GM21360 (cell line): ENCODE data around the gene RTP5.

Experiments
- ATAC-seq: cut with Tn5 transposase; IDR thresholded peaks from one replicate; pipeline ENCODE4 v1.9.1; 2021; ENCODE audit warnings: mild to moderate bottlenecking, moderate library complexity; ENCODE audit not compliant: unreplicated experiment

RTP5 gene

GRCh38 chr2:241885946-241886643, 16.6 kb downstream of the RTP5 start:
- ATAC-seq: no peak

GRCh38 chr2:241886840-241887447, 17.4 kb downstream of the RTP5 start:
- ATAC-seq: no peak

GRCh38 chr2:241887806-241888522, 18.4 kb downstream of the RTP5 start:
- no peak for ATAC-seq

- no peak for ATAC-seq
Observed at GRCh38 chr2:241888641-241889040, 19.1 kb downstream of the RTP5 start.

GRCh38 chr2:241890524-241891235, 21.2 kb downstream of the RTP5 start:
- ATAC-seq: no peak

- no peak for ATAC-seq
Observed at GRCh38 chr2:241891315-241891987, 21.9 kb downstream of the RTP5 start.

- ATAC-seq: no peak
Observed at GRCh38 chr2:241891988-241892298, 22.4 kb downstream of the RTP5 start.

GRCh38 chr2:241892299-241893137, 23.0 kb downstream of the RTP5 start:
- ATAC-seq: no peak

GRCh38 chr2:241893265-241893664, 23.7 kb downstream of the RTP5 start:
- no peak for ATAC-seq

GRCh38 chr2:241894056-241894641, 24.6 kb downstream of the RTP5 start:
- no peak for ATAC-seq

GRCh38 chr2:241894681-241895426, 25.3 kb downstream of the RTP5 start:
- ATAC-seq: no peak

GRCh38 chr2:241895427-241895711, 25.8 kb downstream of the RTP5 start:
- ATAC-seq: no peak

GRCh38 chr2:241895712-241896641, 26.4 kb downstream of the RTP5 start:
- no peak for ATAC-seq

- no peak for ATAC-seq
Observed at GRCh38 chr2:241896746-241897201, 27.2 kb downstream of the RTP5 start.

- ATAC-seq: no peak
Observed at GRCh38 chr2:241897231-241897916, 27.8 kb downstream of the RTP5 start.

- no peak for ATAC-seq
Observed at GRCh38 chr2:241898463-241899270, 29.1 kb downstream of the RTP5 start.
